Eye (tissue), 1 donor: ENCODE data around the gene UNKL.

Experiments used
- DNase-seq: peaks from one replicate; pipeline ENCODE4 v3.0.0-alpha.2; 2015

UNKL gene

GRCh38 chr16:1349351-1349750 is 65.2 kb downstream of the UNKL start:
- no peak for DNase-seq

GRCh38 chr16:1348926-1349325 is 65.6 kb downstream of the UNKL start:
- DNase-seq = no peak

- DNase-seq = no peak
Observed at GRCh38 chr16:1348441-1348840, 66.1 kb downstream of the UNKL start.

- DNase-seq = no peak
Observed at GRCh38 chr16:1347962-1348361, 66.5 kb downstream of the UNKL start.

GRCh38 chr16:1347286-1347855 is 67.1 kb downstream of the UNKL start:
- DNase-seq = no peak

GRCh38 chr16:1346422-1347285 is 67.8 kb downstream of the UNKL start:
- DNase-seq = no peak

- no peak for DNase-seq
Observed at GRCh38 chr16:1345651-1346421, 68.7 kb downstream of the UNKL start.

GRCh38 chr16:1345087-1345486 is 69.4 kb downstream of the UNKL start:
- DNase-seq = no peak

- DNase-seq = no peak
Observed at GRCh38 chr16:1344499-1344898, 70.0 kb downstream of the UNKL start.

- no peak for DNase-seq
Observed at GRCh38 chr16:1343428-1344242, 70.9 kb downstream of the UNKL start.

GRCh38 chr16:1342526-1343427 is 71.7 kb downstream of the UNKL start:
- DNase-seq = peak; percentile 97

GRCh38 chr16:1341495-1342420 is 72.7 kb downstream of the UNKL start:
- DNase-seq = no peak

- no peak for DNase-seq
Observed at GRCh38 chr16:1340730-1341494, 73.6 kb downstream of the UNKL start.

- DNase-seq = no peak
Observed at GRCh38 chr16:1338855-1339675, 75.4 kb downstream of the UNKL start.

- DNase-seq = no peak
Observed at GRCh38 chr16:1338119-1338730, 76.3 kb downstream of the UNKL start.

- peak; percentile 75 for DNase-seq
Observed at GRCh38 chr16:1337486-1337885, 77.0 kb downstream of the UNKL start.

GRCh38 chr16:1336619-1337018 is 77.9 kb downstream of the UNKL start:
- no peak for DNase-seq

- DNase-seq = peak; percentile 83
Observed at GRCh38 chr16:1335996-1336395, 78.5 kb downstream of the UNKL start.
